ENCODE data around the gene IFT122. TPM values are rescaled to one million over a fixed set of nuclear protein-coding genes. Genes with fewer than 3 reads are reported as not detected.

IFT122 gene
- total and polyA plus RNA-seq, 2 donors (not counting 3 experiments of a cell fraction or from before 2014, with no cell fraction given) = 38.4 to 41.7 TPM

- FAIRE-seq (no peak), DNase-seq (ENCODE audit: low read depth, low spot score) (no peak)
- no peak overlapping the region for H3K4me2 ChIP-seq (ENCODE audit: insufficient read depth, low read length)
- H3K79me2 ChIP-seq (ENCODE audit: control insufficient read depth, insufficient read depth, low read length) = no peaks in the 10 kb centered on the region
- intact Hi-C loops (cut with micrococcal nuclease) (no loop called here), dilution Hi-C loops (cut with MboI; ENCODE audit: extremely low pct_ligation_motif_present, low sequenced_read_pairs) (no loop called here)
- H3K9me1 ChIP-seq (replicated peaks; ENCODE audit: control insufficient read depth, extremely low read depth, insufficient read depth, low read length) = no peaks in the 10 kb centered on the region
- H3K4me1 ChIP-seq (ENCODE audit: control insufficient read depth, extremely low read depth, insufficient read depth, low read length) = no peaks in the 10 kb centered on the region
- H3K9ac ChIP-seq (replicated peaks; ENCODE audit: extremely low read depth, insufficient read depth, low read length) = no peak overlapping the region
- ChIA-PET POLR2A (no interaction called here), CTCF (interaction anchor here (1.4 kb wide), 1 partner anchor 15 kb away, joined by 6 read pairs; no protein-coding TSS in a partner anchor)
- no peak overlapping the region for H2AFZ ChIP-seq (ENCODE audit: low read depth, low read length)
- H3K27ac ChIP-seq (ENCODE audit: insufficient read depth, low read depth, low read length) = no peak overlapping the region
- BruUV-seq (replicated peaks) = no TSS peak
- peaks cover 0 to 10% of the 10 kb centered on the region in 2 experiments for H3K36me3 ChIP-seq (ENCODE audit: control insufficient read depth in 2 of 2, extremely low read depth in 1 of 2, insufficient read depth in 2 of 2, low read length in 2 of 2)
- TF ChIP-seq POLR2AphosphoS5 (IDR thresholded peaks at IDR 0.05; ENCODE audit: insufficient read depth, low read depth, low read length) = no peak
- no peak for TF ChIP-seq MAX (IDR thresholded peaks at IDR 0.05; ENCODE audit: insufficient read depth, insufficient read length)
- H3K27me3 ChIP-seq (ENCODE audit: control insufficient read depth in 2 of 2, insufficient read depth in 2 of 2, low read length in 2 of 2) = no peaks in the 10 kb centered on the region
- no peaks in the 10 kb centered on the region for H4K20me1 ChIP-seq (replicated peaks; ENCODE audit: control insufficient read depth, extremely low read depth, insufficient read depth, low read length)
- no peaks in the 10 kb centered on the region for H3K9me3 ChIP-seq (replicated peaks; ENCODE audit: control insufficient read depth, insufficient read depth, low read length)
- H3K4me3 ChIP-seq (replicated peaks in 1 of 3; ENCODE audit: insufficient read depth in 1 of 3, low read depth in 1 of 3, low read length in 3 of 3) = no peak overlapping the region
These were observed 79.4 kb downstream of the IFT122 start for GRCh38 chr3:129519449-129519848.

- no peak overlapping the region for H3K9ac ChIP-seq (replicated peaks; ENCODE audit: extremely low read depth, insufficient read depth, low read length)
- H2AFZ ChIP-seq (ENCODE audit: low read depth, low read length) = no peak overlapping the region
- BruUV-seq (replicated peaks) = no TSS peak
- H3K4me3 ChIP-seq (replicated peaks in 1 of 3; ENCODE audit: insufficient read depth in 1 of 3, low read depth in 1 of 3, low read length in 3 of 3) = no peak overlapping the region
- POLR2A ChIA-PET = no interaction called here
- H3K36me3 ChIP-seq (ENCODE audit: control insufficient read depth in 2 of 2, extremely low read depth in 1 of 2, insufficient read depth in 2 of 2, low read length in 2 of 2) = peaks cover 0 to 10% of the 10 kb centered on the region in 2 experiments
- H4K20me1 ChIP-seq (replicated peaks; ENCODE audit: control insufficient read depth, extremely low read depth, insufficient read depth, low read length) = no peaks in the 10 kb centered on the region
- no peaks in the 10 kb centered on the region for H3K9me3 ChIP-seq (replicated peaks; ENCODE audit: control insufficient read depth, insufficient read depth, low read length)
- no peaks in the 10 kb centered on the region for H3K27me3 ChIP-seq (ENCODE audit: control insufficient read depth in 2 of 2, insufficient read depth in 2 of 2, low read length in 2 of 2)
- no peaks in the 10 kb centered on the region for H3K4me1 ChIP-seq (ENCODE audit: control insufficient read depth, extremely low read depth, insufficient read depth, low read length)
- H3K4me2 ChIP-seq (ENCODE audit: insufficient read depth, low read length) = no peak overlapping the region
- H3K79me2 ChIP-seq (ENCODE audit: control insufficient read depth, insufficient read depth, low read length) = no peaks in the 10 kb centered on the region
- DNase-seq (ENCODE audit: low read depth, low spot score) = no peak
- no peak for TF ChIP-seq GATA2 (IDR thresholded peaks at IDR 0.05; ENCODE audit: insufficient read depth, insufficient read length, low read depth, low read length)
- TF ChIP-seq EZH2 (IDR thresholded peaks at IDR 0.05; ENCODE audit: borderline replicate concordance, low read depth, low read length, severe bottlenecking) = no peak
- TF ChIP-seq FOS (IDR thresholded peaks at IDR 0.05; ENCODE audit: borderline replicate concordance, insufficient read depth, low read length) = no peak
- TF ChIP-seq CTCF (IDR thresholded peaks at IDR 0.05; ENCODE audit: extremely low read depth in 1 of 2, insufficient read depth in 1 of 2, low read depth in 1 of 2, low read length in 2 of 2) = no peak
- no peak for TF ChIP-seq JUN (IDR thresholded peaks at IDR 0.05; ENCODE audit: borderline replicate concordance, insufficient read depth, insufficient read length, low read depth)
- no peak for TF ChIP-seq MYC (IDR thresholded peaks at IDR 0.05; ENCODE audit: low read depth, low read length)
- TF ChIP-seq POLR2A (IDR thresholded peaks at IDR 0.05; ENCODE audit: low read depth, low read length) = no peak
- TF ChIP-seq POLR2AphosphoS5 (IDR thresholded peaks at IDR 0.05; ENCODE audit: insufficient read depth, low read depth, low read length) = no peak
- no peak for TF ChIP-seq MAX (IDR thresholded peaks at IDR 0.05; ENCODE audit: insufficient read depth, insufficient read length)
- no peak overlapping the region for H3K27ac ChIP-seq (ENCODE audit: insufficient read depth, low read depth, low read length)
- no peaks in the 10 kb centered on the region for H3K9me1 ChIP-seq (replicated peaks; ENCODE audit: control insufficient read depth, extremely low read depth, insufficient read depth, low read length)
- intact Hi-C loops (cut with micrococcal nuclease) (no loop called here), dilution Hi-C loops (cut with MboI; ENCODE audit: extremely low pct_ligation_motif_present, low sequenced_read_pairs) (no loop called here)
- CTCF ChIA-PET = interaction anchor here (1.4 kb wide), 1 partner anchor 15 kb away, joined by 6 read pairs; no protein-coding TSS in a partner anchor
- no peak for FAIRE-seq
These were observed 80.1 kb downstream of the IFT122 start for GRCh38 chr3:129519896-129520715.

All from endothelial cell of umbilical vein (primary cell).